NOMO-1 treated with dmso at 0.1 percent for 144 hours (cell line): ENCODE results near the gene BRPF3.

Experiments used
- DNase-seq: peaks from one replicate; lab custom pipeline; 2025; ENCODE audit not compliant: unreplicated experiment; lab: John Stamatoyannopoulos, UW

The BRPF3 gene

GRCh38 chr6:36227379-36228228 lies 31.1 kb downstream of the BRPF3 start:
- no peak for DNase-seq

- no peak for DNase-seq
These were observed 32.7 kb downstream of the BRPF3 start for GRCh38 chr6:36229223-36229622.

GRCh38 chr6:36230371-36230770 lies 33.8 kb downstream of the BRPF3 start:
- DNase-seq, result no peak

GRCh38 chr6:36232172-36232571 lies 35.6 kb downstream of the BRPF3 start:
- DNase-seq, result peak; percentile 16

- no peak for DNase-seq
These were observed 38.8 kb downstream of the BRPF3 start for GRCh38 chr6:36235309-36235708.

GRCh38 chr6:36235862-36236261 lies 39.3 kb downstream of the BRPF3 start:
- no peak for DNase-seq

GRCh38 chr6:36239774-36240173 lies 43.2 kb downstream of the BRPF3 start:
- DNase-seq, result no peak

GRCh38 chr6:36241728-36242127 lies 45.2 kb downstream of the BRPF3 start:
- DNase-seq, result peak; percentile 32

- no peak for DNase-seq
These were observed 45.6 kb downstream of the BRPF3 start for GRCh38 chr6:36242161-36242560.

- no peak for DNase-seq
These were observed 46.1 kb downstream of the BRPF3 start for GRCh38 chr6:36242626-36243025.

GRCh38 chr6:36243562-36244212 lies 47.1 kb downstream of the BRPF3 start:
- no peak for DNase-seq

GRCh38 chr6:36244641-36245280 lies 48.2 kb downstream of the BRPF3 start:
- no peak for DNase-seq

GRCh38 chr6:36245572-36246061 lies 49.1 kb downstream of the BRPF3 start:
- no peak for DNase-seq

GRCh38 chr6:36246506-36247268 lies 50.1 kb downstream of the BRPF3 start:
- peak; percentile 49 for DNase-seq

GRCh38 chr6:36247693-36248092 lies 51.1 kb downstream of the BRPF3 start:
- DNase-seq, result no peak

- DNase-seq, result no peak
These were observed 52.4 kb downstream of the BRPF3 start for GRCh38 chr6:36248980-36249379.

- DNase-seq, result no peak
These were observed 53.0 kb downstream of the BRPF3 start for GRCh38 chr6:36249536-36249935.

- DNase-seq, result no peak
These were observed 55.5 kb downstream of the BRPF3 start for GRCh38 chr6:36252005-36252404.

- DNase-seq, result no peak
These were observed 67.0 kb downstream of the BRPF3 start for GRCh38 chr6:36263390-36264000.

- no peak for DNase-seq
These were observed 69.2 kb downstream of the BRPF3 start for GRCh38 chr6:36265744-36266143.
